Measurements from ENCODE around the gene TSPAN9. TPM values are rescaled to one million over a fixed set of nuclear protein-coding genes. Genes with fewer than 3 reads are reported as not detected.

Gene TSPAN9
- polyA plus RNA-seq, 3 donors, result 0.15 to 0.34 (median 0.25) TPM

DNA sequence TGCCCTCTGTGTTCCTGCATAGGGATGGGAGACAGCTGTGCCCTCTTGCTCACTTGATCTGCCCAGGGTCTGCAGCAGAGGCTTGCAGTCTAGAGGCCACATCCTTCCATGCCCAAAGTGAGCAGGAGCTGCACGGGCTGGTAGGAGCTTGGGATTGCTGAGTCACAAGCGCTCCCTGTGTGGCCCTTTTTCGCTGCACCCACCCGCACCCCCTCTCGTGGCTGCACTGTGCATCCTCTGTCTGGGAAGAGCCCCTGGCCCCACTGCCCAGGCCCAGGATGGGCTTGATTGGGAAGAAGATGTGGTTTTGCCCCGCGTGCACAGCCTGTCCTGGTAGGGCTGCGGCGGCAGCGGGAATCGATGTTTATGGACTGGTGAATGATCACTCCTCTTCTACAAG is 192.4 kb downstream of the TSPAN9 start:
- WGBS (ENCODE audit: insufficient coverage), result 81% methylated on average over 9 of the region's 11 CpGs
- Mint-ChIP-seq H3K4me1 (no peaks in the 10 kb centered on the region), H3K27me3 (ENCODE audit: low read depth in 3 of 3) (peaks cover 12 to 45% (median 31%) of the 10 kb centered on the region in 3 donors), H3K4me3 (no peak overlapping the region), H3K27ac (no peak overlapping the region), H3K36me3 (no peaks in the 10 kb centered on the region), H3K9me3 (peaks cover 0 to 3% (median 0%) of the 10 kb centered on the region in 7 donors)
- H3K4me3 ChIP-seq (replicated peaks in 1 of 3; ENCODE audit: low read depth in 2 of 3, low read length in 3 of 3), result no peak overlapping the region
- H3K4me1 ChIP-seq (ENCODE audit: control insufficient read depth in 1 of 2, insufficient read depth in 2 of 2, low read length in 2 of 2), result no peaks in the 10 kb centered on the region
- no peak overlapping the region for H3K27ac ChIP-seq (ENCODE audit: low read depth in 1 of 2, low read length in 2 of 2)
- no peak overlapping the region for H3K4me2 ChIP-seq (replicated peaks; ENCODE audit: extremely low read depth, low read length, poor library complexity, severe bottlenecking)
- no peaks in the 10 kb centered on the region for H3K9me3 ChIP-seq (replicated peaks in 1 of 2; ENCODE audit: control insufficient read depth in 1 of 2, insufficient read depth in 1 of 2, low read length in 2 of 2)
- intact Hi-C loops (cut with micrococcal nuclease), result no loop called here
- no peak overlapping the region for H2AFZ ChIP-seq (ENCODE audit: insufficient read depth, low read depth, low read length, poor library complexity, severe bottlenecking)
- no peaks in the 10 kb centered on the region for H3K79me2 ChIP-seq (ENCODE audit: insufficient read depth, low read length)
- H4K20me1 ChIP-seq (ENCODE audit: insufficient read depth, low read length), result no peaks in the 10 kb centered on the region
- no peak overlapping the region for H3K9ac ChIP-seq (ENCODE audit: insufficient read depth, low read length, poor library complexity, severe bottlenecking)
- TF ChIP-seq, protein P1, sequence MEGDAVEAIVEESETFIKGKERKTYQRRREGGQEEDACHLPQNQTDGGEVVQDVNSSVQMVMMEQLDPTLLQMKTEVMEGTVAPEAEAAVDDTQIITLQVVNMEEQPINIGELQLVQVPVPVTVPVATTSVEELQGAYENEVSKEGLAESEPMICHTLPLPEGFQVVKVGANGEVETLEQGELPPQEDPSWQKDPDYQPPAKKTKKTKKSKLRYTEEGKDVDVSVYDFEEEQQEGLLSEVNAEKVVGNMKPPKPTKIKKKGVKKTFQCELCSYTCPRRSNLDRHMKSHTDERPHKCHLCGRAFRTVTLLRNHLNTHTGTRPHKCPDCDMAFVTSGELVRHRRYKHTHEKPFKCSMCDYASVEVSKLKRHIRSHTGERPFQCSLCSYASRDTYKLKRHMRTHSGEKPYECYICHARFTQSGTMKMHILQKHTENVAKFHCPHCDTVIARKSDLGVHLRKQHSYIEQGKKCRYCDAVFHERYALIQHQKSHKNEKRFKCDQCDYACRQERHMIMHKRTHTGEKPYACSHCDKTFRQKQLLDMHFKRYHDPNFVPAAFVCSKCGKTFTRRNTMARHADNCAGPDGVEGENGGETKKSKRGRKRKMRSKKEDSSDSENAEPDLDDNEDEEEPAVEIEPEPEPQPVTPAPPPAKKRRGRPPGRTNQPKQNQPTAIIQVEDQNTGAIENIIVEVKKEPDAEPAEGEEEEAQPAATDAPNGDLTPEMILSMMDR (IDR thresholded peaks at IDR 0.05), result no peak
- H3K27me3 ChIP-seq (ENCODE audit: control insufficient read depth in 2 of 2, insufficient read depth in 2 of 2, low read length in 2 of 2), result peaks cover 0 to 8% of the 10 kb centered on the region in 2 donors
- H3K36me3 ChIP-seq (replicated peaks in 1 of 2; ENCODE audit: control insufficient read depth in 1 of 2, insufficient read depth in 2 of 2, low read length in 2 of 2), result no peaks in the 10 kb centered on the region
- no peak for DNase-seq

DNA sequence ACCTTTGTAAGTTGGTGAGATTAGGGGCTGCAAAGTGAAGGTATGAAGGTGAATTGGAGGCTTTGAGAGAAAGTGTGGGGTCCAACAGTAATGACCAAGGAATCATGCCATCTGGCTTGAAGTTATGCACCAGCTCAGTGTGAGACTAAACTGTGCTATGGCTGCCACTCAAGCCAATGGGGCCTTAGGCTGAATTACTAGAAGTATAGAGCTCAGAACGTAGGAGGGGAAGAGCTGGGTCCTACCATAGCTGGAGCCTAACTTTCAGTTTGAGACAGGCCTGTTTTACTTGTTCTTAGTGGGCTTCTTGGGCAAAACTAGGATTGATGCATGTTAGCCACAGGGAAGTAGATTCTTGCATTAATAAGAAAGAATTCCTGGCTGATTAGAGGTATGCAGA is 194.0 kb downstream of the TSPAN9 start:
- Histone ChIP-seq H4K20me1 (ENCODE audit: insufficient read depth, low read length) (no peaks in the 10 kb centered on the region), H3K36me3 (replicated peaks in 1 of 2; ENCODE audit: control insufficient read depth in 1 of 2, insufficient read depth in 2 of 2, low read length in 2 of 2) (no peaks in the 10 kb centered on the region), H3K4me1 (ENCODE audit: control insufficient read depth in 1 of 2, insufficient read depth in 2 of 2, low read length in 2 of 2) (no peaks in the 10 kb centered on the region), H3K79me2 (ENCODE audit: insufficient read depth, low read length) (no peaks in the 10 kb centered on the region), H3K27ac (ENCODE audit: low read depth in 1 of 2, low read length in 2 of 2) (no peak overlapping the region), H3K9me3 (replicated peaks in 1 of 2; ENCODE audit: control insufficient read depth in 1 of 2, insufficient read depth in 1 of 2, low read length in 2 of 2) (no peaks in the 10 kb centered on the region), H3K4me3 (replicated peaks in 1 of 3; ENCODE audit: low read depth in 2 of 3, low read length in 3 of 3) (no peak overlapping the region), H3K9ac (ENCODE audit: insufficient read depth, low read length, poor library complexity, severe bottlenecking) (no peak overlapping the region), H2AFZ (ENCODE audit: insufficient read depth, low read depth, low read length, poor library complexity, severe bottlenecking) (no peak overlapping the region), H3K27me3 (ENCODE audit: control insufficient read depth in 2 of 2, insufficient read depth in 2 of 2, low read length in 2 of 2) (peaks cover 0 to 14% of the 10 kb centered on the region in 2 donors), H3K4me2 (replicated peaks; ENCODE audit: extremely low read depth, low read length, poor library complexity, severe bottlenecking) (no peak overlapping the region)
- H3K4me3 Mint-ChIP-seq, result no peak overlapping the region
- peaks cover 0 to 3% (median 0%) of the 10 kb centered on the region in 7 donors for H3K9me3 Mint-ChIP-seq
- TF ChIP-seq, protein P1 (IDR thresholded peaks at IDR 0.05), result no peak
- 100% methylated on average over 1 of the region's 1 CpG for WGBS (ENCODE audit: insufficient coverage)
- H3K4me1 Mint-ChIP-seq, result peaks cover 2% of the 10 kb centered on the region
- no peak overlapping the region for H3K27ac Mint-ChIP-seq
- no peak for DNase-seq
- peaks cover 12 to 51% (median 33%) of the 10 kb centered on the region in 3 donors for H3K27me3 Mint-ChIP-seq (ENCODE audit: low read depth in 3 of 3)
- intact Hi-C loops (cut with micrococcal nuclease), result no loop called here
- no peaks in the 10 kb centered on the region for H3K36me3 Mint-ChIP-seq
